Choroid plexus epithelial cell (primary cell): ENCODE data around the gene TRPM6.

Experiments
- DNase-seq: peaks from one replicate; pipeline ENCODE4 v3.0.0-alpha.2; 2010; ENCODE audit warnings: low read depth
- H3K4me3 ChIP-seq: 2 replicates; pipeline ENCODE4 v1.5.1; 2011; ENCODE audit warnings: low read depth, mild to moderate bottlenecking, control low read depth, low read length, moderate library complexity
- CTCF ChIP-seq: conservative IDR thresholded peaks from 2 replicates; pipeline ENCODE4 v1.5.1; 2011; ENCODE audit warnings: low read depth, mild to moderate bottlenecking, control low read depth, inconsistent platforms, low read length, moderate library complexity

TRPM6 gene

GRCh38 chr9:74887041-74887980, at the start of gene TRPM6:
TSS of gene TRPM6 (minus strand) at chr9:74887921. CDS start at chr9:74887856, 65 bp downstream.
- peak; percentile 80 for DNase-seq
- TF ChIP-seq CTCF, result no peak
- H3K4me3 ChIP-seq, result peak within 1 kb of the TSS; percentile 71

- no peak for TF ChIP-seq CTCF
- H3K4me3 ChIP-seq, result no peak overlapping the region
- peak; percentile 20 for DNase-seq
These were observed 47.3 kb upstream of the TRPM6 start for GRCh38 chr9:74935008-74935407.

GRCh38 chr9:74921737-74922136, 34.0 kb upstream of the TRPM6 start:
- DNase-seq, result no peak
- H3K4me3 ChIP-seq, result no peak overlapping the region
- no peak for TF ChIP-seq CTCF

GRCh38 chr9:74920944-74921626, 33.4 kb upstream of the TRPM6 start:
- no peak overlapping the region for H3K4me3 ChIP-seq
- no peak for TF ChIP-seq CTCF
- DNase-seq, result no peak

GRCh38 chr9:74910036-74910435, 22.3 kb upstream of the TRPM6 start:
- DNase-seq, result no peak
- H3K4me3 ChIP-seq, result no peak overlapping the region
- no peak for TF ChIP-seq CTCF

- DNase-seq, result no peak
- no peak overlapping the region for H3K4me3 ChIP-seq
- no peak for TF ChIP-seq CTCF
These were observed 20.9 kb upstream of the TRPM6 start for GRCh38 chr9:74908665-74909064.
